Caco-2 (cell line): Measurements from ENCODE around the gene SUV39H2. TPM values are rescaled to one million over a fixed set of nuclear protein-coding genes. Genes with fewer than 3 reads are reported as not detected.

Experiments
- BruUV-seq: library from RNA; stranded (reverse); fragments of 400-500 nt; replicated peaks from 2 replicates; lab custom pipeline; 2021; lab: Mats Ljungman, UMichigan
- CTCF ChIA-PET: fragments of 300-600 bp; sonication (Branson Sonifier 250); formaldehyde crosslinking; loops from one replicate; lab custom pipeline; 2022; ENCODE audit warnings: antibody characterized with exemption; lab: Charles Lee
- POLR2A ChIA-PET: fragments of 300-600 bp; sonication (Branson Sonifier 250); formaldehyde crosslinking; loops from one replicate; lab custom pipeline; 2022; ENCODE audit warnings: antibody characterized with exemption; lab: Charles Lee
- DNase-seq, 2 experiments: peaks; one replicate each; pipeline versions ENCODE4 v3.0.0 to v3.0.0-alpha.2; 2020 to 2022
- H3K27me3 ChIP-seq: replicated peaks from 2 replicates; pipeline ENCODE4 v1.6.0; 2011; ENCODE audit warnings: low read length; ENCODE audit not compliant: control insufficient read depth, insufficient read depth
- H3K36me3 ChIP-seq: 2 replicates; pipeline ENCODE4 v1.5.1; 2011; ENCODE audit warnings: low read length; ENCODE audit not compliant: control insufficient read depth, insufficient read depth
- H3K4me1 ChIP-seq: fragments of 250-450 bp; sonication (Bioruptor Pico); 2 replicates; pipeline ENCODE4 v1.5.1; 2020; ENCODE audit warnings: mild to moderate bottlenecking
- H3K4me3 ChIP-seq: 2 replicates; pipeline ENCODE4 v1.5.1; 2011; ENCODE audit warnings: low read depth, mild to moderate bottlenecking, control low read depth, low read length
- H3K9me3 ChIP-seq: fragments of 250-450 bp; sonication (Bioruptor Pico); 2 replicates; pipeline ENCODE4 v1.5.1; 2020; ENCODE audit warnings: mild to moderate bottlenecking, moderate library complexity
- H3K27ac Mint-ChIP-seq: one replicate; pipeline ENCODE4 v1.8.0; 2022; ENCODE audit warnings: mixed read lengths; ENCODE audit not compliant: unreplicated experiment
- H3K27me3 Mint-ChIP-seq: one replicate; pipeline ENCODE4 v1.8.0; 2022; ENCODE audit warnings: mixed read lengths; ENCODE audit not compliant: insufficient read depth, unreplicated experiment
- H3K36me3 Mint-ChIP-seq: one replicate; pipeline ENCODE4 v1.8.0; 2022; ENCODE audit warnings: mild to moderate bottlenecking, mixed read lengths; ENCODE audit not compliant: insufficient read depth, unreplicated experiment
- H3K4me1 Mint-ChIP-seq: one replicate; pipeline ENCODE4 v1.8.0; 2022; ENCODE audit warnings: low read depth, mixed read lengths; ENCODE audit not compliant: unreplicated experiment
- H3K4me3 Mint-ChIP-seq: one replicate; pipeline ENCODE4 v1.8.0; 2022; ENCODE audit warnings: mild to moderate bottlenecking, moderate library complexity, mixed read lengths; ENCODE audit not compliant: unreplicated experiment
- H3K9me3 Mint-ChIP-seq: one replicate; pipeline ENCODE4 v1.8.0; 2022; ENCODE audit warnings: mixed read lengths; ENCODE audit not compliant: unreplicated experiment
- CTCF ChIP-seq, 2 experiments: fragments of 200-600 bp in 1 of 2; IDR thresholded peaks; 1 replicate in 1 of 2; 2 replicates in 1 of 2; pipeline versions ENCODE4 v1.5.1 to v1.8.0; 2011 to 2022; ENCODE audit warnings: antibody characterized with exemption in 1 of 2, control low read depth in 1 of 2, inconsistent platforms in 1 of 2, low read depth in 1 of 2, low read length in 1 of 2, mild to moderate bottlenecking in 1 of 2, moderate library complexity in 1 of 2; ENCODE audit not compliant: insufficient read depth in 1 of 2, severe bottlenecking in 1 of 2, unreplicated experiment in 1 of 2
- intact Hi-C: fragments of 100-400 bp; cut with micrococcal nuclease; formaldehyde crosslinking; loops from one replicate; pipeline ENCODE4 v1.10.0; 2022; ENCODE audit not compliant: unreplicated experiment
- total RNA-seq: library from RNA; stranded (reverse); gene quantifications from 2 replicates; pipeline ENCODE4 v1.2.3, GENCODE V29; 2022

The SUV39H2 gene
- total RNA-seq, 1 experiment from 2014 or later: 60.4 TPM

GRCh38 chr10:14924013-14924412 lies 45.3 kb downstream of the SUV39H2 start:
- Mint-ChIP-seq H3K4me3 (no peak overlapping the region), H3K4me1 (peaks cover 14% of the 10 kb centered on the region), H3K9me3 (no peaks in the 10 kb centered on the region), H3K27me3 (no peaks in the 10 kb centered on the region), H3K27ac (no peak overlapping the region), H3K36me3 (peaks cover 93% of the 10 kb centered on the region)
- no peak for TF ChIP-seq CTCF (IDR thresholded peaks at IDR 0.05; ENCODE audit: insufficient read depth in 1 of 2, low read depth in 1 of 2, low read length in 1 of 2, severe bottlenecking in 1 of 2, unreplicated experiment in 1 of 2)
- ChIA-PET POLR2A (no interaction called here), CTCF (no interaction called here)
- Histone ChIP-seq H3K9me3 (no peaks in the 10 kb centered on the region), H3K4me3 (no peak overlapping the region), H3K36me3 (peaks cover 12% of the 10 kb centered on the region), H3K27me3 (no peaks in the 10 kb centered on the region), H3K4me1 (peaks cover 8% of the 10 kb centered on the region; the same call in 1 of the 2 replicates)
- intact Hi-C loops: no loop called here
- no TSS peak for BruUV-seq
- no peak for DNase-seq

- peaks cover 93% of the 10 kb centered on the region for H3K36me3 Mint-ChIP-seq
Observed at GRCh38 chr10:14925268-14925667, 46.6 kb downstream of the SUV39H2 start.

GRCh38 chr10:14926061-14926470 lies 47.4 kb downstream of the SUV39H2 start:
- Histone ChIP-seq H3K27me3 (no peaks in the 10 kb centered on the region), H3K4me3 (no peak overlapping the region), H3K36me3 (peaks cover 10% of the 10 kb centered on the region), H3K4me1 (peaks cover 8% of the 10 kb centered on the region; the same call in 1 of the 2 replicates), H3K9me3 (no peaks in the 10 kb centered on the region)
- no peak for TF ChIP-seq CTCF (IDR thresholded peaks at IDR 0.05; ENCODE audit: insufficient read depth in 1 of 2, low read depth in 1 of 2, low read length in 1 of 2, severe bottlenecking in 1 of 2, unreplicated experiment in 1 of 2)
- H3K27me3 Mint-ChIP-seq: no peaks in the 10 kb centered on the region
- H3K4me1 Mint-ChIP-seq: peaks cover 14% of the 10 kb centered on the region
- BruUV-seq: no TSS peak
- no peak overlapping the region for H3K4me3 Mint-ChIP-seq
- POLR2A ChIA-PET: no interaction called here
- no peaks in the 10 kb centered on the region for H3K9me3 Mint-ChIP-seq
- H3K27ac Mint-ChIP-seq: peak overlapping the region; percentile 71
- peaks cover 93% of the 10 kb centered on the region for H3K36me3 Mint-ChIP-seq
- CTCF ChIA-PET: no interaction called here
- DNase-seq: peak; percentile 60 to 63
- intact Hi-C loops: loop anchor here (1.0 kb wide), 1 partner anchor 180 kb away; no protein-coding TSS in a partner anchor

More at GRCh38 chr10:14925268-14925667, 46.6 kb downstream of the SUV39H2 start:
- H3K36me3 ChIP-seq: peaks cover 10% of the 10 kb centered on the region
- no peak for DNase-seq
- no TSS peak for BruUV-seq
- no peaks in the 10 kb centered on the region for H3K9me3 Mint-ChIP-seq
- H3K4me3 ChIP-seq: no peak overlapping the region
- no peak overlapping the region for H3K27ac Mint-ChIP-seq
- peaks cover 8% of the 10 kb centered on the region; the same call in 1 of the 2 replicates for H3K4me1 ChIP-seq
- H3K27me3 ChIP-seq: no peaks in the 10 kb centered on the region
- intact Hi-C loops: no loop called here
- no peaks in the 10 kb centered on the region for H3K9me3 ChIP-seq
- TF ChIP-seq CTCF (IDR thresholded peaks at IDR 0.05; ENCODE audit: insufficient read depth in 1 of 2, low read depth in 1 of 2, low read length in 1 of 2, severe bottlenecking in 1 of 2, unreplicated experiment in 1 of 2): no peak
- H3K4me3 Mint-ChIP-seq: no peak overlapping the region
- CTCF ChIA-PET: no interaction called here
- H3K27me3 Mint-ChIP-seq: no peaks in the 10 kb centered on the region
- POLR2A ChIA-PET: no interaction called here
- peaks cover 14% of the 10 kb centered on the region for H3K4me1 Mint-ChIP-seq
